SK-N-DZ (cell line): Measurements from ENCODE around the gene EFHD1.
A peak's percentile ranks its signal among the peaks of the same experiment; 100 is the strongest.
"Not testable (repeated sequence)": the region's sequence is repeated elsewhere in the genome, so short reads cannot be mapped to it uniquely, and the experiment has no call there.

ENCODE experiments used
- DNase-seq: peaks from one replicate; pipeline ENCODE4 v3.0.0-alpha.2; 2015; ENCODE audit warnings: low spot score
- small RNA-seq, 2 experiments: library from RNA; depleted of rRNA; stranded (forward); fragments of <200 nt; gene quantifications; one replicate each; pipeline ENCODE3, GENCODE V24; 2014

EFHD1 gene

DNA sequence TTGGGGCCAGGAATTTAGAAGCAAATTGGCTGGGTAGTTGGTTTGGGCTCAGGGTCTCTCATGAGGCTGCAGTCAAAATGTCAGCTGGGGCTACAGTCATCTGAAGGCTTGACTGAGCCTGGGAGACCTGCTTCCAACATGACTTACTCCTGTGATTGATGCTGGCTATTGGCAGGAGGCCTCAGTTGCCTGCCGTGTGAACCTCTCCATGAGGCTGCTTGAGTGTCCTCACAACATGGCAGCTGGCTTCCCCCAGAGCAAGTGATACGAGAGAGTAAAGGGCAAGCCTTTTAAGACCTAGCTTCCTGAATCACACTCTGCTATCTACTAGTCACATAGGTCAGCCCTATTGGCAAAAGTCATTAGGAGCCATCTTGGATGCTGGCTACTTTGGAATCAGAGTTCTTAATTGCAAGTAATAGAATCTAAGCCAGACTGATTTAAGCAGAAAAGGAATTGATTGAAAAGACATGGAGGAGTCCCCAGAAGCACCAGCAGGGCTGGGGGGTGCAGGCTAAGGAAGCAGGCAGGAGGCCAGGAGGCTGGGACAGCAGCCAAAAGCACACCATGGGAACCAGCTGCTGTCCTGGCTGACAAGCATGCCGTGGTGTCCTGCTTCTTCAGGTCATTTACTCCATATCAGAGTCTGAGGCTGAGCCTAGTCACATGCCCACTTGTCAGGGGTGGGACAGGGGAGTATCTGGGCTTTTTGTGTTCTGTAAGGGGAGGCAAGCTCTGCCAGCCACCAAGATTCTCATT, 55.9 kb downstream of the EFHD1 start:
- DNase-seq, result no peak

DNA sequence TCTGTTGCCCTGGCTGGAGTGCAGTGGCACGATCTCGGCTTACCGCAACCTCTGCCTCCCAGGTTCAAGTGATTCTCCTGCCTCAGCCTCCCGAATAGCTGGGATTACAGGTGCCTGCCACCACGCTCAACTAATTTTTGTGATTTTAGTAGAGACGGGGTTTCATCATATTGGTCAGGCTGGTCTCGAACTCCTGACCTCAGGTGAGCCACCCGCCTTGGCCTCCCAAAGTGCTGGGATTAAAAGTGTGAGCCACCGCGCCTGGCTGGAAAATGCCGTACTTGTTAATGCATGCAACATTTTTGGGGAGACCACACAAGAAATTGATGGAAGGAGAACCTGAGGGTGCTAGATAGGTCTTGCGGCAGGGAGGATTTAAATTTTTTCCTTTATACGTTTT, 57.7 kb downstream of the EFHD1 start:
- not testable (repeated sequence) for DNase-seq

DNA sequence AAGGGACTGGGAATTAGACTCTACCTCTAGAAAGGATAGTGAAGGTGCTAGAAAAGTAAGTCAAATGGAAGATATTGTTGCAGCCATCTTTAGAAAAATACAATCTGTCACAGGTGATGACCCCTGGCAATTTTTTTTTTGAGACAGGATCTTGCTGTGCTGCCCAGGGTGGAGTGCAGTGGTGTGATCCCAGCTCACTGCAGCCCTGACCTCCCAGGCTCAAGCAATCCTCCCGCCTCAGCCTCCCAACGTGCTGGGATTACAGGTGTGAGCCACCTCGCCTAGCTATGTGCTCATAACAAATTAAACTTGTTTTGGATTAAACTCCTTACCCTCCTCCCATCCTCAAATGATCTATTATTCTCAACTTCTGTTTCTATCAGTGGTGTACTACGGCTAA, 59.9 kb downstream of the EFHD1 start:
- no peak for DNase-seq

DNA sequence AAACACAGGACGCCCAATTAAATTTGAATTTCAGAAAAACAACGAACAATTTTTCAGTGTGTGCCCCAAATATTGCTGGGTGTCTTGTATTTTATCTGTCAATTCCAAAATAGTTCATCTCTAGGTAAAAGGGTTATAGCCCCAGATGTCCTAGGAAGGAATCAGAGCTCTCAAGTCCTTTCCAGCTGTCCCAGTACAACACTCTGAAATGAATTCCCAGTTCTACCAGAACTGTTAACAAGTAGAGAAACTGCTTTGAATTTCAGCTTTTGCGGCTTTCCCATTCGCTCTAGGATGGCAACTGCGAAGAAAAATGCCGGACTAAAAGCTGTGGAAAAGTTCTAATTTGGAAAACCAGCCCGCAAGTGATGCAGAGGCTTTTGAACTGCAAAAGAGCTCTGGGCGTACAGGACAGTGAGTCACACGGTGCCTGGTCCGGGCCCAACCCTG, 63.2 kb downstream of the EFHD1 start:
- DNase-seq, result no peak

DNA sequence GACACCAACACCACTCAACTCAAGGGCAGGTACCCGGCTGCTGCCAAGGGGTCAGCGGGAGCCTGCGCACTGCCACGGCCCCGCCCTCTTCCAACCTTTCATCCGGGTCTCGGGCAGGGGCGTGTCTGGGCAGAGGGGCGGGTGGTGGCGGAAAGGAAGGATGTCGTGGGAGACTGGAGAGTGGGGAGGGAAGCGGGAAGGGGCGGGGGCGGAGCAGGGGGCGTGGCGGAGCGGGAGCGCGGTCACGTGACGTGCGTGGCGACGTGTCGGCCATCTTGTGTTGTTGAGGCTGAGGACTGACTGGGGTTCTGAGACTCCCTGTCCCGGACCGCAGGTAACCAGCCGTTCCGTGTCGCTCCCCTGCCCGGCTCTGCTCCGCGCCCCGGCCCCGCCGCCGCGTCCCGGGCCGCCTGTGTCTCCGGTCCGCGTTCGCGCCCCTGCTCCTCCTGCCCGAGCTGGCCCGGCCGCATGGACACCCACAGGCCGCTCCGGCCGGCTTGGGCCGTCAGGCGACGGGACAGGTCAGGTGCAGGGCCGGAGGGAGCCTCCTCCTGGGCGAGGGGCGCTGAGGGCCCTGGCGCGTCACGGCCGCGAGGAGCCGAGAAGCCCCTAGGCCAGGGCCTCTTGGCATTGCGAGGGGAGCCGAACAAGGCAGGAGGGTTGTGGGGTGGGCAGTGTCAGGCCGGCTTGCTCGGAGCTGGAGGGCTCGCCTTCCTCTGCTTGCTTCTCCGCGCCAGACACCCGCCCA, 63.8 kb downstream of the EFHD1 start, which contains the start of gene GIGYF2:
Gene GIGYF2, plus strand, starts transcription at position 273 of the 748 bp plus-strand sequence. CDS start 37,867 bp downstream, outside the sequence.
- peak; percentile 95 for DNase-seq

DNA sequence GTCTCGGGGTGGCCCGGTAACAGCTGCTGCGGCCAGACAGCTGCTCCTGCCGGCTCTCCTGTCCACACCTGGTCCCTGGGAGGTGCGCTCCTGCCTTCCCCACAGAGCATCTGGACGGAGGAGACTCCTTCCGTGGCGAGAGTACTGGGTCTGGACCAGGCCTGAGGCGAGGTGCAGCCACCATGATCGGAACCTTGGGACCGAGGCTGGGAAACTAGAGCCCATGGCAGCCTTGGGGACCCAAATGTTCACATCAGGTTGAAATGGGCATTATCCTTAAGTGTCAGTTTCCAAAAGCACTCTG, 64.4 kb downstream of the EFHD1 start:
- DNase-seq, result no peak

DNA sequence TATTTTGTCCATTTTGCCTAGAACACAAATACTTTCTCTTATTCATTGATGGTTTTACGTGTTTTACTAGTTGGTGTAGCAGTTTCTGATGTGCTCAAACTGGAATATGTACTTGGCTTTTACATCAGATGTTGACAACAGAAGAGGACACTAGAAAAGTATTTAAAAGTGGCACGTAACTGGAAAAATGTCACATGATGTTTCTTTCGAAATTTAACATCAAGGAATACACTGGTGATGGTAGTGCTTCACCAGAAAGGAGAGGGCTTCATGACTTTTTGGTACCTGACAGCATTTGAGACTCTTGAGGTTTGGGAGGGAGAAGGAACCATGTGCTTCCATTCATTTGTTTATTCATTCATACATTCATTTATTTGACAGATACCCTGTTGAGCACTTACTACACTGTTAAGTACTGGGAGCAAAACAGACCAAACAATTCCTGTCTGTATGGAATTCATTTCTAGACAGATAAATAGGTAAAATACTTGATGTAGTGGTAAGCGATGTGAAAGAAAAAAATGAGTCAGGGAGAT, 65.2 kb downstream of the EFHD1 start:
- DNase-seq, result no peak

DNA sequence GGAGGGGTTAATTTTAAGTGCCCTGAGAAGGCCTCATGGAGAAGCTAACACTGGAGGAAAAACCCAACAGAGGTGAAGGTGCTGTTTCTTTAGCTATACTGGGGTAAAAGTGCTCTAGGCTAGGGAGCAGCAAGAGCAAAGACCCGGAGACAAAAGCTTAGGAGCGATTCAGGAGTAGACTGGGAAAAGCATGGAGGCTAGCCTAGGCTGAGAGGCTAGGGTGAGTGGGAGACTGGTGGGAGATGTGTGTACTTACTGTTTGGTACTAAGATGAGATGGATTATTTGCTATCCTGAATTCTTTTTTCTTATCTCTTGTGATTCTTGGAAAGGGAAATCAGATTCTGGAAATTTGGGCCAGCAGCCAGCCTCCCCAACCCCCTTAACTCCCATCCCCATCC, 65.7 kb downstream of the EFHD1 start:
- no peak for DNase-seq

DNA sequence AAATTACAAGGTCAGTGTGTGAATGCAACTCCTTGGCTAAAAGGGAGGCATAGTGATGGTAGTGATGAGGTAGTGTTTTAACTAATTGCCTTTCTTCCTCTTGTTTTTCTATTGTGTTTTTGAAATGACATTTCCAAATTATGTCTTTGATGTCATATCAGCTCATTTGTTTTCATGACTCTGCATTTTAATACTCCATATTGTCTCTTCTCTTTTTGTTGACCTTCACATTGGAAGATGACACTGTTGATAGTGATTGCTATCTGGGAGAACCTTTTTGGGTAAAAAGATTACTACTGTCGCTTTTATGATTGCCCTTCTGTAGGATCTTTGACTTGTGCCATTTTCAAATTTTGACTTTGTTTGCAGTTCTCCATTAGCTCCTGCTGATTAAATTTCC, 66.8 kb downstream of the EFHD1 start:
- DNase-seq, result no peak

DNA sequence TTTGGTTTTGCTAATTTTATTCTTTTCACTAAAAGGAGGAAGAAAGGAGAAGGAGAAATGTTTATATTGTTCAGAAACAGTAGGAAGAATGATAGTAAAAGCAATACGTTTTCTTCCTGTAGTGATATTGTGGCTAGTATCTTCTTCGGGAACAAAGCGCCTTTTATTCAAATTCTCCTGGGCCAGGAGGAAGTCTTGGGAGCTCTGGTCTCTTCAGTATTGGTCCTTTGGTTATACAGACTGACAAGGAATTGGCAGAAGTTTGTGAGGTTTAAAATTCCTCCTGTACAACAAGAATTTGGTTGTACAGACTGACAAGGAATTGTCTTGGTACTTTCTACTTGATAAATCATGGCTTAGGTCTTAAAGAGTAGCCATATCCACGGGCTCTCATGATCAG, 73.7 kb downstream of the EFHD1 start:
- no peak for DNase-seq

DNA sequence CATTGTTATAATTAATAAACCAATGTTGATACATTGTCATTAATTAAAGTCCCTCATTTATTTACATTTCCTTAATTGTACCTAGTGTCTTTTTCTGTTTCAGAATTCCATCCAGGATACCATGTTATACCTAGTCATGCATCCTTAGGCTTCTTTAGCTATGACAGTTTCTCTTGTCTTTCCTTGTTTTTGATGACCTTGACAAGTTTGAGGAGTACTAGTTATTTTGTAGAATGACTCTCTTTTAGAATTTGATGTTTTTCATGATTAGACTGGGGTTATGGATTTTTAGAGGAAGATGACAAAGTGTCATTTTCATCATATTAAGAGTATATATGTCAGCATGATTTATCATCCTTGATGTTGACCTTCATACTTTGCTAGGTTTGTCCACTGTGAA, 80.1 kb downstream of the EFHD1 start:
- no peak for DNase-seq

DNA sequence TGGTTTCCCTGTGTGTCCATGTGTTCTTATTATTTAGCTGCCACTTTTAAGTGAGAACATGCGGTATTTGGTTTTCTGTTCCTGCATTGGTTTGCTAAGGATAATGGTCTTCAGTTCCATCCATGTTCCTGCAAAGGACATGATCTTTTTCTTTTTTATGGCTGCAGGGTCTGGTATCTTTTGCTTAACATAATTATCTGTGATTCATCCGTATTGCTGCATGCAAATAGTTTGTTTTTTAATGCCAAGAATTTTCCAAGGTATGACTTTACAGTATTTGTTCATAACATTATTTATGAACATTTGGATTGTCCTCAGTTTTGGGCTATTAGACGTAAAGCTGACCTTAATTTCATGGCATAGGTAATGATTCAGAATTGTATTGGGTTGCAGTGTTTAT, 81.6 kb downstream of the EFHD1 start:
- no peak for DNase-seq

DNA sequence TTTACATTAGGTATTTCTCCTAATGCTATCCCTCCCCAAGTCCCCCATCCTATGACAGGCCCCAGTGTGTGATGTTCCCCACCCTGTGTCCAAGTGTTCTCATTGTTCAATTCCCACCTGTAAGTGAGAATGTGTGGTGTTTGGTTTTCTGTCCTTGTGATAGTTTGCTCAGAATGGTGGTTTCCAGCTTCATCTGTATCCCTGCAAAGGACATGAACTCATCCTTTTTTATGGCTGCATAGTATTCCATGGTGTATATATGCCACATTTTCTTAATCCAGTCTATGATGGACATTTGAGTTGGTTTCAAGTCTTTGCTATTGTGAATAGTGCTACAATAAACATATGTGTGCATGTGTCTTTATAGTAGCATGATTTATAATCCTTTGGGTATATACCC, 86.7 kb downstream of the EFHD1 start:
- not testable (repeated sequence) for DNase-seq

DNA sequence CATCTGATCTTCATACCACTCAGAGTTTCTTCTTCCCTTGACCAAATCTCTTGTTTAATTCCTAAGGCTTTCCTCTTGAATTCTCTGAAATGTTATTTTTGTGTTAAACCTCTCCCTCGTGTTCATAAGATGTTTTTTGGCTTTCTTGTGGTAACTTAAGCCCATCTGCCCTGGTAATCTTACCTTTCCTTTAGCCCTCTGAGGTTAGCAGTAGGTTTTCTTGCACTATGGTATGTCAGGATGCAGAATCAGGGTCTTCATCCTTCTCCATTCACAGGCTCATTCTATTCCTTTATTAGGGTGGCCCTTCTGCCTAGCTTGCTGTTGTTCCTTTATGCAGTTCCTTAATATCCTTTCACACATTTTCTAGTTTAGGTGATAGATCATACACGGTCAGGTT, 87.9 kb downstream of the EFHD1 start:
- DNase-seq, result no peak

DNA sequence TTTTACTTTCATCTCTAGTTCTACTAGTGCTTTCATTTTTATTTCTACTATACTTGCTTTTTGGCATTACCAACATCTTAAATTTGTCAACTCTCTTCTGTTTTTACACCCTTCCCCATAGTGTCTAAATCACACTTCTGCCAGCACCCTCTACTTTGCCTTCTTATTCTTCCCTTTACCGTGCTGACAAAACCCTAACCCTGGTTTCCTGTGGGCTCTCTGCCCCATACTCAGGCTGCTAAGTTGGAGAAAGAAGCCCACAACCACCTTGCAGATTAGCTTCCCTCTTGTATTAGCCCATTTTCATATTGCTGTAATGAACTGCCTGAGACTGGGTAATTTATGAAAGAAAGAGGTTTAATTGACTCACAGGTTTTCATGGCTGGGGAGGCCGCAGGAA, 88.5 kb downstream of the EFHD1 start:
- DNase-seq, result no peak

DNA sequence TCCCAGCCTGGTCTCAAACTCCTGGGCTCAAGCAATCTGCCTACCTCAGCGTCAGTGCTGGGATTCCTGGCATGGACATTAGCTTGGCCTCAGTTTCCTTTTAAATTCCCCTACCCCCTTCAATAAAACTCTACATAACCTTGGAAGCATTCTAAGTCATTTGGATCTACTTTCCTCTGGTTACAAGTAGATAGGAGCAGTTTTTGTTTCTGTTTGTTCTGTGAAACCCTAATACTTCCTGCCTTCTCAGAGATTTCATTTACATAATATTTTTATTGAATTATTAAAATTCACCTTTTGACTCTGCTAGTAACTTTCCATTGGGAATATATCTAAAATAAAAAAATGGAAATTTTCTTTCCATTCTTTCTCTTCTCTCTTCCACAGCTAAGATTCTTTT, 89.6 kb downstream of the EFHD1 start:
- DNase-seq, result no peak

DNA sequence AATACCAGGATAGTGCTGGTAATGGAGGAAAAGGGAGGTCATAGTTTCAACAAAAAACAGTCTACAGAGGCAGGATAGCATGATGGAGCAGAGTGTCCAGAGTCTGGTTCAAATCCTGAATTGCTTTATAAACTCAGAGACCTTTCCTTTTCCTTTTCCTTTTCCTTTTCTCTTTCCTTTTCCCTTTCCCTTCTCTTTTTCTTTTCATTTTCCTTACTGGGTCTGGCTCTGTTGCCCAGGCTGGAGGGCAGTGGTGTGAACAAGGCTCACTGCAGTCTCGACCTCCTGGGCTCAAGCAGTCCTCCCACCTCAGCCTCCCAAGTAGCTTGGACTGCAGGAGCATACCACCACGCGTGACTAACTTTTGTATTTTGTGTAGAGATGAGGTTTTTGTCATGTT, 95.4 kb downstream of the EFHD1 start:
- no peak for DNase-seq

DNA sequence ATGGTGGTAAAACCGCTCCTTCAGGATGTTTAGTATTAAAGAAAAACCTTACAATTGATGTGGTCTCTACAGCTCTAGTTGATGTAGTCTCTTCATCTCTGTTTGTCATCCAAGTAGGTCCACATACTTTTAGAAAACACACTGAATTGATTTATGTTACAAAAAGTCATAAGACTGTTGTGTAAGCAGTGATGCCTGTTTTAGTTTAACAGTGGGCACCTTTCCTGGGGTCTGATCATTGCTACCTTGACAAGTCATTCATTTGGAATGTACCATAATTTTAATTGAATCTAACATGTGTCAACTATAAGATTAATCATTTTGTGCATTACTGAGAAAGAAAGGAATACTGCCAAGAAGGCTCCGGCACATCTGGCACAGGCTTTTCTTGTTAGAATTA, 98.1 kb downstream of the EFHD1 start:
- DNase-seq, result no peak

Small RNAs within 50 kb of the gene (small RNA-seq; reads per million reads assigned to genes)
- gene RN7SL359P, result 0.92 to 13.9 reads per million in 2 experiments
